WTC11 (cell line): ENCODE data around the gene APOL2.

Source experiments
- CREM ChIP-seq: sonication (generic); formaldehyde crosslinking; IDR thresholded peaks from 2 replicates; pipeline ENCODE4 v1.8.1; 2022; ENCODE audit warnings: mild to moderate bottlenecking, missing genetic modification reagents, moderate library complexity
- CTCF ChIP-seq: fragments of 200-600 bp; IDR thresholded peaks from 2 replicates; pipeline ENCODE4 v1.8.0; 2022; ENCODE audit warnings: antibody characterized with exemption
- NR2C2 ChIP-seq: sonication (generic); formaldehyde crosslinking; IDR thresholded peaks from 2 replicates; pipeline ENCODE4 v1.8.0; 2022; ENCODE audit warnings: mild to moderate bottlenecking, missing genetic modification reagents

- TF ChIP-seq CTCF = no peak
- TF ChIP-seq NR2C2 (CRISPR knock-in tag) = no peak
- TF ChIP-seq CREM (CRISPR knock-in tag) = no peak
Measured at GRCh38 chr22:36224245-36224644, 15.1 kb downstream of the APOL2 start.
